Measurements from ENCODE around the gene ODC1. TPM values are rescaled to one million over a fixed set of nuclear protein-coding genes. Genes with fewer than 3 reads are reported as not detected.

ODC1 gene
- total RNA-seq, 1 donor from 2014 or later, result 33.1 TPM

DNA sequence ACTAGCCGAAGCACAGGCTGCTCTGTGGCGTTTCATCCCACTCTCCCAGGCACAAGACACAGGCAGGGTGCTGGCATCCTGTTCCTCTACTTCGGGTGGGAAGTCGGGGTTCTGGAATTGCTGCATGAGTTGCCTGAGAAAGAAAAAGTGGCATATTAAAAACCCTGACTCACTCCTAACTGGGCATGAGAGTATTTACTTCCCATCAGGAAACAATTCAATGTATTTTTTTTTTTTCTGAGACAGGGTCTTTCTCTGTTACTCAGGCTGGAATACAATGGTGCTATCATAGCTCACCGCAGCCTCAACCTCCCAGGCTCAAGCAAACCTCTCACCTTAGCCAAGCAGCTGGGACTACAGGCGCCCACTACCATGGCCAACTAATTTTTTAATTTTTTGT is 7.4 kb downstream of the ODC1 start:
- ATAC-seq, result no peak
- no peak for DNase-seq (ENCODE audit: low spot score)
- intact Hi-C loops (cut with DNase I), result no loop called here

DNA sequence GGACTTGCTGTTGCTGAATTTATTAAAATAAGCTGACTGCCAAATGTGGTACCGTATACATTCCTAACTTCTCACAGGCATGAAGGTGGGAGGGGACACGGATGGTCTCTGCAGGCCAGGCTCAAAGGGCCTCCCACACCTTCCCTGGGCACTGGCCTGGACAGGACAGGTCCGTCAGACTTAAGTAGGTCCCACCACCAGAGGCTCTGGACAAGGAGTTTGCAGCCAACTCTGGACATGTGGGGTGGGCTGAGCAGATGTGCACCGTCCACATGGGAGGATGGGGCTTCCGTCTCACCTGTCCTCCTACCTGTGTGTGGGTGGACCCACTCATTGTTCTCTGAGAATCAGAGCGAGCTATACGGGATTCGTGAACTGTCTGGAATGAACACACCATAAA is 8.2 kb downstream of the ODC1 start:
- ATAC-seq (no peak), DNase-seq (ENCODE audit: low spot score) (no peak)
- intact Hi-C loops (cut with DNase I), result loop anchor here (10.0 kb wide), 2 partner anchors 315 to 365 kb away; partner anchors contain the start of gene RRM2

DNA sequence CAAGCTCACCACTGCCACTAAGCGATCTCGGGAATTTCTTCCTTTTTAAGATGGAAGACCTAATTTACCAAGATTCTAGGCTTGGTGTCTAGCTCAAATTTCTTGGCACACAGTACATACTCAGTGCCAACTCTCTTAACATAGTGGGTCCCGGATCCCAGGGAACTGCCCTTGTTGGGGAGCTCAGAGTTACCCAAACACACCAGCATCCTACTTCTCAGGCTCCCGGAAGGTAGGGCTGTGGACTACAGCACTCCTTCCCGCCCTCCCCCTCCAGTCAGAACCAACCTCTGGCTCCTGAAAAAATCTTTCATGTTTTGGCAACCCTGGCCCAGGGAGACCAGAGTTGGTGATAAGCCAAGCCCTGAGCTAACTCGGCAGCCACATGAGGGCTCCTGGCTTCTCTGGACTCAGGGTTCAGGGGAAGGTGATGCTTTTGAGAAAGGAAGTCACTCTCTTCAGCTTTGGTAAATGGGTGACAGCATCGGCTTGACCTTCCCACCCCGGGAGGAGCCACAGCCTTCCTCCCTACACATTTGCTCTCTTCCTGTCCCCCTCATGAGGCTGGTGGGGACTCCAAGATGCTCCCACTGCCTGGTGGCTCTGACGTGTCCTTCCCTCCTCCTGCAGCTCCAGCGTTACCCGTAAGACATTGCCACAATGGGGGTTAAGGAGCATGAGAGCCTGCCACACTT is 8.8 kb downstream of the ODC1 start:
- DNase-seq (ENCODE audit: low spot score) (no peak), ATAC-seq (no peak)
- intact Hi-C loops (cut with DNase I), result loop anchor here (10.0 kb wide), 2 partner anchors 315 to 365 kb away; partner anchors contain the start of gene RRM2

DNA sequence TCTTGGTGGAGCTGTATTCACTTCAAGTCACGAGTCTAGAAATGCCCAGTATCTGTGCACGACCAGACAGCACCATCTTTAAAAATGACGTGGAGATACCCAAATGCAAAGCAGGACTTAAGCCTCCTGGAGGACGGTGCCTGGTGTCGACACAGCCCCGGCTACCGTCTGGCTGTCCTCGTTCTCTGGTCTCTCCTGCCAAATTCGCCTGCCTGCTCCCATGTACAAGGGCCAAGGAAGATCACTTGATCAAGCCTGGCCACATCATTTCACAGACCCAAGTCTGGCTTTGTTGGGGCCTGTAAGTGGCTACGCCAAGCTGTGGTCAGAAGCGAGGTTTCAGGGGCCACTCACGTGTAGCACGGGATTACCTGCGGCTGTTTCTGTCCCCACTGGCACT is 9.4 kb downstream of the ODC1 start:
- DNase-seq (ENCODE audit: low spot score) (peak; percentile 46), ATAC-seq (no peak)
- intact Hi-C loops (cut with DNase I), result loop anchor here (10.0 kb wide), 2 partner anchors 314 to 364 kb away; partner anchors contain the start of gene RRM2

DNA sequence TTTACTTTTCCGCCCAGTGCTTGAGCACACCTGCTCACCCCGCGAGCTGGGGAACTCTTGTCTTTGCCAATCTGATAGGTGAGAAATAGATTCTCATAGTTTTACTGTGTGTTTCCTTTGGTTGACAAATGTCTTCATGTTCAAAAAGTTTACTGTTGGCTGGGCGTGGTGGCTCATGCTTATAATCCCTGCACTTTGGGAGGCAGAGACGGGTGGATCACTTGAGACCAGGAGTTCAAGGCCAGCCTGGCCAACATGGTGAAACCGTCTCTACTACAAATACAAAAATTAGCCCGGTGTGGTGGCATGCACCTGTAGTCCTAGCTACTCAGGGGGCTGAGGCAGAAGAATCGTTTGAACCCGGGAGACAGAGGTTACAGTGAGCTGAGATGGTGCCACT is 10.3 kb downstream of the ODC1 start:
- intact Hi-C loops (cut with DNase I), result loop anchor here (10.0 kb wide), 2 partner anchors 313 to 363 kb away; partner anchors contain the start of gene RRM2
- DNase-seq (ENCODE audit: low spot score) (no peak), ATAC-seq (no peak)

DNA sequence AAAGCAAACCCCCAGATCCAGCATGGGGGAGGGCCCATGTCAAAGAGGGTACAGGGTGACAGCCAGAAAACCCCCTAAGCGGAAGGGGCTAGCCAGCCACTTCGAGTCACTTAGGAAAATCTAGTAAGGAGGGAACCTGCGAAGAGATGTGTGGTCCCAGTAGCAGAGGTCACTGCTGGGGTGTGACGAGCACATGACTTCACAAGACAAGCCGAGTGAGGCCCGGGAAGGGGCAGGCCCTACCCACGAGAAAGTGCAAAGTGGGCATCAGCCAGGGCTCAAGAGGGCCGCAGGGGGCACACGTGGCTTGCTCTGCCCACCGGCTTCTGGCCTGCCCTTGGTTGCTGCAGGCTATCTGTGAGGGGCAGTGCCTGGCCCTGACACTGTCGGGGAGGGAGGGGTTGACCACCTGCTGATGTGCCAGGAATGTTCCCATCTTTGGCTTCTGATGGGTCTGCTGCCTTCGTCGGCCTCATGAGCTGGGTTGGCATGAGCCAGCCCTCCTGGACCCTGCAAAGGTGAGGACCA is 11.5 kb downstream of the ODC1 start:
- DNase-seq (ENCODE audit: low spot score) (peak; percentile 47), ATAC-seq (no peak)
- intact Hi-C loops (cut with DNase I), result loop anchor here (10.0 kb wide), 2 partner anchors 312 to 362 kb away; partner anchors contain the start of gene RRM2

DNA sequence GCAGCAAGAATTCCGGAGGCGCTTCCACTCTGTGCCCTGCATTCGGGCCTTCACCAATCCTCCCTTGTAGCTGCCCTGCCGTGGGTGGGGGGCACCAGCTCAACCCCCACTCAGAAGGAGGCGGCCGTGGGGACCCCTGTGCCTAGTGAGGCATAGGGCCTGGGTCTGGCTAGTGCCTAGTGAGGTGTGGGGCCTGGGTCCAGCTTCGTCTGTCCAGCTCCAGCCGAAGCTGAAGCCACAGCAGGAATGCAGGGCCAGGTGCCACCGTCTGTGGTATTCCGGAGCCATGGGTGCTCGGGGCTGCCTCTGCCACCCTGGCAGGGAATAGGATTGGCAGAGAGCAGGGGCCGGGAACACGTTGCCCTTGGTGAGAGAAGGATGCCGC is 12.3 kb downstream of the ODC1 start:
- intact Hi-C loops (cut with DNase I), result loop anchor here (10.0 kb wide), 2 partner anchors 311 to 361 kb away; partner anchors contain the start of gene RRM2
- ATAC-seq (no peak), DNase-seq (ENCODE audit: low spot score) (no peak)

DNA sequence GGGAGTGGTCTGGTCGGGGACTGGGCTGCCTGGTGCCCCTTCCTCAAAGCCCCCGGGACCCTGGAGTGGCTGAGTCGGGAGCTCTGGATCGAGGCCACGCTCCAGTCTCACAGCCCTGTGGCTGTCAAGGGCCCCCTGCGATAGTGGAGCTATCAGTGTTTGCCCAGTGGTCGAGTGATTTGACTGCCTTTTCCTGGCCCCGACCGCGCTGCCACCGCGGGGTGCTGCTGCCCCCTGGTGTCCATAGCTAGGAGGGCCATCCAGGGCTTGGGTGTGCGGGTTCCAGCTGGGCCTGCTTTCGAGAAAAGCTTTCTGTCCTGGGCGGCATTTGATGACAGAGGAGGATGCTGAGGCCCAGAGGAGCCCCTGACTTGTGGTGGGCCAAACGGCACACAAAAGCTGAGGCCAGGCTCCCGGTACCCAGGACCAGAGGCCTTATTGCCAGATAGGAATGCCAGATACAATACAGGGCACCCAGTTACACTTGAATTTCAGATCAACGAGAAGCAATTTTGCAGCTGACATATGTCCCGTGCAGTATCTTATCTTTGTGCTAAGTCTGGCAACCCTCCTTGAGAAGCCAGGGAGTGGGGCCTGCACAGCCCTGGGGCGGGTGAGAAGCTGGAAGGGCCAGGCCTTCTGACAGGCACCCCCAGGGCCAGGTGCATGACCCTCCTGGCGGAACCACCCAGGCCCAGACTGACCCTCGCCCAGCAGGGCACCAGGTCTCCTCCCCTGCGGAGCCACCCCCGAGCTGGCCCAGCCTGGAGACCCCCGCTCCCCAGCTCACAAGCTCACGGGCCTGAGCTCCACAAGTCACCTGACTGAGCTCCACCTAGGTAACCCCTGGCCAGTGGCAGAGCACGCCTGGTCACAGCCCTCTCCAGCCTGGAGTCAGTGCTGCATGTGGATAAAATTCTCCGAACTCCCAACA is 13.0 kb downstream of the ODC1 start:
- DNase-seq (ENCODE audit: low spot score), result peak; percentile 85
- peak; percentile 87 for ATAC-seq
- intact Hi-C loops (cut with DNase I), result loop anchor here (10.0 kb wide), 2 partner anchors 310 to 360 kb away; partner anchors contain the start of gene RRM2

DNA sequence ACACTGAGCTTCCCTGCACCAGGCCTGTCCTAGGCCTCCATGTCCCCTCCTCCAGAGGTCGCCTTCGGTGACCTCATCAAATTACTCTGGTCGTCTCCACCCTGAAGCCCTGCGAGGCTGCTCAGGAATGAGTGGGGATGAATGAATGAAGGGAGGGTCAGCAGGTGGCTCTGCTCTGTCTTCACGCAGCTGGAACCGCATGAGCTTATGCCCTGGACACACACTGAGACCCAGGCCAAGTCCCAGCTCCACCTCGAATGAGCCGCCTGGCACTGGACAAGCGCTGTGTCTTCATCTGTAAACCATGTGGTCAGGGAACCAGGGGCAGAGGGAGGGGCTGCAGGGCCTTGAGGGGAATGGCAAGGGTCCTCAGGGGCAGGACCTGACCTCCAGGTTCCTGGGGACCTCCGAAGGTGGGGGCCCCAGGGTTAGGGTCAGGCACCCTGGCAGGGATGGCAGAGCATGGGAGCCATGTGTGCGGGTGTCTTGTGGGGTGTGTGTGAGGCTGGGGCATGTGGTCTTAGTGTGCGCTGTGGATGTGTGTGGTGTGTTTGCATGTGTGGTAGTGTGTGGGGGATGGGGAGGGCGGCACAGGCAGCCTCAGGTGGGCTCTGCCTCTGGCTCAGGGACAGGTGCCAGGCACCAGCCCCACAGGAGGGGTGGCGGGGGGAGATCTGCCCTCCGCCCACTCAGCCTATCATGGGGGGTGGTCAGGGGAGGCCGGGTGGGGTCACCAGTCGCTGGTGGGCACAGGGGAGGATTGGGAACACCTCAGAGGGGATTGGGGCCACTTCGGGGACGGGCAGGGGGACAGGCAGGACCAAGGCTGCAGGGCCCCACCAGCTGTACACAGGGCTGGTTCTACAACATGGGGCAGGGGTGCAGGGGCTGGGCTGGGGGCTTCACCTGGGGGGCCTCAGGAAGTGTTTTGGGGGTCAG is 13.9 kb downstream of the ODC1 start:
- ATAC-seq, result peak; percentile 11
- DNase-seq (ENCODE audit: low spot score), result peak; percentile 52
- intact Hi-C loops (cut with DNase I), result loop anchor here (10.0 kb wide), 2 partner anchors 309 to 359 kb away; partner anchors contain the start of gene RRM2

DNA sequence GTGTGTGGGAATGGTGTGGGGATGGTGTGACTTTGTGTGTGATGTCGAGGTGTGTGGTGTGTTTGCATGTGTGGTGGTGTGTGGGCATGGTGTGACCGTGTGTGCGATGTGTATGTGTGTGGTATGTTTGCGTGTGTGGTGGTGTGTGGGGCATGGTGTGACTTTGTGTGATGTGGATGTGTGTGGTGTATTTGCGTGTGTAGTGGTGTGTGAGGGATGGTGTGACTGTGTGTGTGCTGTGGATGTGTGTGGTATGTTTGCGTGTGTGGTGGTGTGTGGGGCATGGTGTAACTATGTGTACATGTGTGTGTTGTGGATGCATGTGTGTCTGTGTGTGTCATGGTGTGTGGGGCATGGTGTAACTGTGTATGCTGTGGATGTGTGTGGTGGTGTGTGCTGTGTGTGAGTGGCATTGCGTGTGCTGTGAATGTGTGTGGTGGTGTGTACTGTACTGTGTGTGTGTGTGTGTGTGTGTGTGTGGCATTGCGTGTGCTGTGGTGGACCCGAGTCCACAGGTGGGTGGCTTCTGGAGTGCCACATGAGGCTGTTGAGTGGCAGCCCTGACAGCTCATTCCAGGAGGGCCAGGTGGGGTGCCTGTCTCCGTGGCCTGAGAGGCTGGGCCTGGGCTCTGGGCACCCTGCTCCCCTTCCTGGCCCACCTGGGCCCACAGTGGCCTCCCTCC is 14.7 kb downstream of the ODC1 start:
- intact Hi-C loops (cut with DNase I), result loop anchor here (10.0 kb wide), 2 partner anchors 309 to 359 kb away; partner anchors contain the start of gene RRM2
- no peak for ATAC-seq
- DNase-seq (ENCODE audit: low spot score), result no peak

DNA sequence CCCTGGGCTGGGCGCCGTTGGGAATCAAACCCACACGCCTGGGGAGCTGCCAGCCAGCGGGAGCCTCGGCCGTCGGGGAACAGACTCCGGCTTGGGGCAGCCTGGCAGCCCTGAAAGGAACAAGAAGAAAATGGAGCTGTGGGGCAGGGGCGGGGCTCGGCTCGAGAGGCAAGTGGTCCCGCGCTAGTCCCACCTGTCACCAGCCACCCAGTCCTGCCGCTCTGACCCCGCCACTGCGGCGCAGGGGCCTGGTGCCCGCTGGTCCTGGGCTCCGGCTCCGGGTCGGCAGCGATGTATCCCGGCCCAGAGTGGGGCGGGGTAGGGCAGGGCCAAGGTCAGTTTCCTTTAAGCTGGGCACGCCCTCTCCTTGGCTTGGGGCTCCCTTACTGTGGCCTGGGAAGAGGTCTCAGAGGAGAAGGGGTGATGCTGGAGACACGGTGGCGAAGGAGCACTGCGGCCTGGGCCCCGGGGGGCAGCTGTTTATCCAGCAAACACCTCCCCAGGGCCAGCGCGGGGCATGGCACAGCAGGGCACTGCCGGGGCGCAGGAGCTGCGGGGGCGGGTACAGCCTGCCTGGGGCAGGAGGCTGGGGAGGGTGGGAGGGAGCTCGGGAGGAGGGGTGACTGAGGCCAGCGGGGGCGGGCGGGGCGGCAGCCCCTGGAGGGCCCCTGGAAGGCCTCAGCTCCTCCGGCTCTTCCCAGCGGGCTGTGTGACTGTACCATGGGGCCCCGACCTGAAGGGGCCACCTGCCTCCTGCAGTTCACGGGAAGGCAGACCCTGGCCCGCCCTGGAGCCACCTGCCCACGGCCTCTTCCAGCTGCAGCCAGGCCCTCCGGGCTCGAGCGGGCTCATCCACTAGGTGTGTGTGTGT is 15.6 kb downstream of the ODC1 start:
- DNase-seq (ENCODE audit: low spot score) (peak; percentile 54), ATAC-seq (peak; percentile 8)
- intact Hi-C loops (cut with DNase I), result loop anchor here (10.0 kb wide), 2 partner anchors 308 to 358 kb away; partner anchors contain the start of gene RRM2

DNA sequence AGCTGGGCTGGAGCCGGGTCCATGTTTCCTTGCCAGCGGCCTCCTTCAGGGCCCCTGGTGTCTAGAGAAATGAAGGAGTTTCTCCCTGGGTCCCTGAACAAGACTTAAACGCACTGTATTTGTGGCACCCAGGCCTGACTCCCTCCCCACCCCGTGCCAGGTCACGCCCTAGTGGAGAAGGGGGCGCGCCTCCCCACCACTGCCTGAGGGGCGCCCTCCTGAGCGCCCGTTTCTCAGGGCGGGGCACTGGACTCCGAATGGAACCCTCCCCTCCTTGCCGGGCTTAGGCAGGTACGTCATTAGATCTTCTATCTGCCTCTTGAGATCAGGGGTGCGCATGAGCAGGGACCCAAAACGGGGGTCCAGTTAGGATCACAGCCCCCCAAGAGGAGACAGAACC is 16.3 kb downstream of the ODC1 start:
- intact Hi-C loops (cut with DNase I), result loop anchor here (10.0 kb wide), 2 partner anchors 307 to 357 kb away; partner anchors contain the start of gene RRM2
- ATAC-seq, result no peak

DNA sequence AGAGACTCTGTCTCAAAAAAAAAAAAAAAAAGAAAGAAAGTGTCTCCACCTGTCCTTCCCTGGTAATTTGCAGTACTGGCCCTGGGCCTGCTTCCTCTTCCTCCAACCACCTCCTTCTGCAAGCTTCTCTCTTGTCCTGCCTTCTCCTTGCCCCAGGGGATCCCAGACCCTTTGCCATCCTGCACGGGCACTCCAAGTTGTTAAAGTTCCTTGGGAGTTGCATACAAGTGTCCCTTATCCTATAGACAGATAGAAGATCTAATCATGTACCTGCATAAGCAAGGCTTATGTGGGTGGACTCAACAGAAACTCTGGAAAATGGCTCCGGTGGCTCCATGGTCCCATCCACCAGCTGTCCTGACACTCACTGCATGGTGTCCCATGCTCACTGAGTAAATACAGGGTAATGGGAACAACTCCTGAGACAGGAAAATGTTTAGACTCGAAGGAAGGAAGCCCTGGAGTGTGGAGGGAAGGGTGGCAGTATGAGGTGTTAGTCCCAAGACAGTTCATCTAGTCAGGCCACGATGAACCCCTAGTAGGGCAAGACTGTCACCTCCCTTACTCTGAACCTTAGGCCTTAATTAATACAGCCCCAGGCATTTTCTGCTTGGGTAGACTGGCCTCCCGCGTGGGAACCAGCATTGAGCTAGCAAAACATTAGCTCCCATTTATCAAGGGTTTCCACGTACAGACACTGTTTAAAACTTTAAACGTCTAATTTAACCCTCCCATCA is 17.1 kb downstream of the ODC1 start:
- ATAC-seq (no peak), DNase-seq (ENCODE audit: low spot score) (no peak)
- intact Hi-C loops (cut with DNase I), result loop anchor here (10.0 kb wide), 2 partner anchors 306 to 356 kb away; partner anchors contain the start of gene RRM2

More for the DNA sequence above, 16.3 kb downstream of the ODC1 start:
- no peak for DNase-seq (ENCODE audit: low spot score)

DNA sequence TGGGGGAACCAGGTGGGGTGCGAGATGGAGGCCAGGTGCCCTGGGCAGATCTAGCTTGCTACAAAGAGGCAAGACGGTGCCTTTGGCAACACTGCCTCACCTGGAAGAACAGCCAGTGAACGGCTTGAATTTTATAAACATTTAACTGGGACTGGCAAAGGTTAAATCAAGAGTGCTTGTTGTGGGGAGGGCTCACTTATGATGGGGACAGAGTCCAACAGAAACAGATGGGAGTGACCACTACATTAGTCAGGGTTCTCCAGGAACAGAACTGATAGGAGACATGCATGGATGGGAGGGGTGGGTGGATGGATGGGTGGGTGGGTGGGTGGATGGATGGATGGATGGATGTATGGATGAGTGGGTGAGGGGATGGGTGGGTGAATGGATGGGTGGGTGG is 19.2 kb downstream of the ODC1 start:
- DNase-seq (ENCODE audit: low spot score) (no peak), ATAC-seq (no peak)
- intact Hi-C loops (cut with DNase I), result no loop called here

DNA sequence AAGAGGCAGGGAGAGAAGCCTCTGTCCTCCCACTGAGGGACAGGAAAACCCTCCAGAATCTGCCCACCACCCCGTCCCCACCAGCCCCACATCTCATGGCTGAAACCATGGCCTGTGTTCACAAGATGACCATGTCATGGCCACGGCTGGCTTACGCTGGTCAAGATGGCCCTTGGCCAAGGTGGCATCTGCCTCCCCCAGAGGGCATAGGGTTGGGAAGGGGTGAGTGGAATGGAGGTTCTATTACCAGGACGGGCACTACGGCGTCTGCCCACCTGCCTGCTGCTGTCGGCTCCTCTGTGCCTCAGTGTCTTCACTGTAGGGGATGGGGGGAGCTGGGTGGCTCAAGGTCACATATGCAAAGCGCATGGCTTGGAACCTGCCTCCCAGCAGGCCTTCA is 19.8 kb downstream of the ODC1 start:
- intact Hi-C loops (cut with DNase I), result no loop called here
- DNase-seq (ENCODE audit: low spot score) (no peak), ATAC-seq (no peak)

DNA sequence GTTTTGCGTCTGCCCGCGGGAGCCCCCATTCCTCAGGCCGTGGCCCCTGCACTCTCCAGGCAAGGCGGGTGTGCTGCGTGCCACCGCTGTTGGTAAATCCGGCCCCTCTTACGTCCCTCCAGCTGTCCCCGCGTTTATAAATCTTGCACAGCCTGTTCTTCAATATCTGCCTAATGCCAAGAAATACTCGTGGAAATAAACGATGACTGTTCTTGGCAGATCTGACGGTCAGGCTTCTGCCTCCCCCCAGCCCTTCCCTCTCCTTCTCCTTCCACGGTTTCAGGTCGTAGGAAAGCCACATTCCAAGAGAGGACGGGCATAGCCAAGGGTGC is 20.5 kb downstream of the ODC1 start:
- no peak for ATAC-seq
- DNase-seq (ENCODE audit: low spot score), result no peak
- intact Hi-C loops (cut with DNase I), result no loop called here
